T-helper 2 cell treated with Interferon-gamma antibody and Interleukin-4, amounts not matched to agents 5 μg/mL and 100 μg/mL, for 36 hours (primary cell): ENCODE data around the gene KCNK2.

ENCODE experiments used
- DNase-seq: peaks from one replicate; pipeline ENCODE4 v3.0.0; 2021; ENCODE audit warnings: low spot score
- H3K27ac Mint-ChIP-seq: one replicate; pipeline ENCODE4 v1.8.0; 2021; ENCODE audit warnings: mild to moderate bottlenecking, mixed read lengths
- H3K27me3 Mint-ChIP-seq: one replicate; pipeline ENCODE4 v1.8.0; 2021; ENCODE audit warnings: low read depth, mixed read lengths
- H3K36me3 Mint-ChIP-seq: one replicate; pipeline ENCODE4 v1.8.0; 2021; ENCODE audit warnings: low read depth, mixed read lengths
- H3K4me1 Mint-ChIP-seq: one replicate; pipeline ENCODE4 v1.8.0; 2021; ENCODE audit warnings: low read depth, mixed read lengths
- H3K4me3 Mint-ChIP-seq: one replicate; pipeline ENCODE4 v1.8.0; 2022; ENCODE audit warnings: mild to moderate bottlenecking, moderate library complexity, mixed read lengths
- H3K9me3 Mint-ChIP-seq: one replicate; pipeline ENCODE4 v1.8.0; 2021; ENCODE audit warnings: mixed read lengths

Gene KCNK2

DNA sequence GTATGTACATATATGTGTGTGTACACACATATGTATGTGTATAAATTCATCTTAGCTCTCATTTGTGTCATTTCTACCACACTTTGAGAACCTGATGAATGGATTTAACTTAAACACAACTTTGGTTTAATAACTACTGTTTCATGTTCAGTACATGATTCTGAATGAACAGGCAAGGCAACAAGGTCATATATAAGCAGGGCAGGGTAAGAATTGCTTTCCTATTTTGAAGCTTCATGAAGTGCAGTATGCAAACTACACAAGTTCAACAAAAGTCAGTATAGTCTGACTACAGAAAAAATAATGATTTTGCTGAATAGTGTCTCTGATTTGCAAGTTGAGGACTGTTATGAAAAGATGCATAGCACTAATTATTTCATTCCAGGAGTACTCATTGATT lies 127.6 kb downstream of the KCNK2 start:
- Mint-ChIP-seq H3K36me3 (no peaks in the 10 kb centered on the region), H3K4me1 (no peaks in the 10 kb centered on the region), H3K9me3 (no peaks in the 10 kb centered on the region), H3K4me3 (no peak overlapping the region), H3K27ac (no peak overlapping the region), H3K27me3 (no peaks in the 10 kb centered on the region)
- DNase-seq = no peak

DNA sequence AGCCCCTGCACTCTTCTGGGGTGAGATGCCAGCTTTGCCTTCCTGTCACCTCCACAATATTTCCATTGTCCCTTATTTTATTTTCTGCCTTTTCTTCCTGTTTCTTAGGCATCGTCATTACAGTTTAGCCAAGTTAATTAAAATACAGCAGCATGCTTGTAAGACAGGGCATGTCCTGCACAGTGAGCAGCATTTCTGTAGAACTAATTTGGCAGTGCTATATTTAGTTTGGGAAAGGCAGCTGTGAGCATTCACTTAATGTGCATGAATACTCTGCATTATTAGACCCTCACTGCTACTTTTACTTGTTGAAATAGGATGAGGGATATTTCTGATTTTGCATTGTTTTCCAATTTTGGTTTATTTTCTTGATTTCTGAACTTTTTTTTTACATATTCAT lies 133.3 kb downstream of the KCNK2 start:
- no peak for DNase-seq
- no peak overlapping the region for H3K27ac Mint-ChIP-seq
- no peaks in the 10 kb centered on the region for H3K27me3 Mint-ChIP-seq
- no peaks in the 10 kb centered on the region for H3K4me1 Mint-ChIP-seq
- no peak overlapping the region for H3K4me3 Mint-ChIP-seq
- no peaks in the 10 kb centered on the region for H3K9me3 Mint-ChIP-seq
- H3K36me3 Mint-ChIP-seq = no peaks in the 10 kb centered on the region

DNA sequence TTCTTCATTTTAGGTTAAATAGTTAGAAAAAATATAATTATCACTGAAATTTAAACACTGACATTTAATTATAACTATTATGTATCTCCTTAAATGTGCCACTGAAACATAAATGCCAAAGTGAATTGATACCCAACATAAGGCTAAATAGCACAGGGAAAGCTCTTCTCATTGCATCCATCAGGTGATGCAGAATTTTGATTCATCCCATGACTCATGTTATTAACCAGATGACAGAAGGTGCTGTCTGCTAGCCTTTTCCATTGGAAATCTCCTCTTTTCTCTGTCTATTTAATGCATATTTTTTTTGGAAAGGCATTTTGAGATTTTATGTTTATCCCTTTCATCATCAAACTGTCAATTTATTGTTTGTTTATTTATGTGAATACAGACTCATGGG lies 136.8 kb downstream of the KCNK2 start:
- Mint-ChIP-seq H3K4me3 (no peak overlapping the region), H3K27me3 (no peaks in the 10 kb centered on the region), H3K9me3 (no peaks in the 10 kb centered on the region), H3K27ac (no peak overlapping the region), H3K36me3 (no peaks in the 10 kb centered on the region), H3K4me1 (no peaks in the 10 kb centered on the region)
- DNase-seq = no peak

DNA sequence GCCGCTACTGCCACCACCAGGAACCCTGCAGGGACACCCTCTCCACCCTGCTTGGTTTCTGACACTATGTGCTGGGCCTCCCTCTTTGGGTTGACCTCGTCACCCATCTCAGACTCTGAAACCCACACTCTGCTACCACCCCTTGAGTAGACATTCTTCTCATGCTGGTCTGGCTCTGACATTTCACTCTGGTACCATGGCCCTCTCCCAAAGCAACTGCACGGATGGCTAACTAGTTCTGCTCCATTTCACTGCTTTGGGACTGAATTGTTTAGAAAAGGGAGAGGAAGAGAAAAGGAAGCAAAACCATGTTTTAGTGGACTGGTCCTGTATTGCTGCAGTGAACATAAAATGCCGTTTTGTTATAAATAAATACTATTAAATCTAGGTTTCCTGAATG lies 137.8 kb downstream of the KCNK2 start:
- DNase-seq = no peak
- Mint-ChIP-seq H3K36me3 (no peaks in the 10 kb centered on the region), H3K27me3 (no peaks in the 10 kb centered on the region), H3K27ac (no peak overlapping the region), H3K4me1 (no peaks in the 10 kb centered on the region), H3K9me3 (no peaks in the 10 kb centered on the region), H3K4me3 (no peak overlapping the region)

DNA sequence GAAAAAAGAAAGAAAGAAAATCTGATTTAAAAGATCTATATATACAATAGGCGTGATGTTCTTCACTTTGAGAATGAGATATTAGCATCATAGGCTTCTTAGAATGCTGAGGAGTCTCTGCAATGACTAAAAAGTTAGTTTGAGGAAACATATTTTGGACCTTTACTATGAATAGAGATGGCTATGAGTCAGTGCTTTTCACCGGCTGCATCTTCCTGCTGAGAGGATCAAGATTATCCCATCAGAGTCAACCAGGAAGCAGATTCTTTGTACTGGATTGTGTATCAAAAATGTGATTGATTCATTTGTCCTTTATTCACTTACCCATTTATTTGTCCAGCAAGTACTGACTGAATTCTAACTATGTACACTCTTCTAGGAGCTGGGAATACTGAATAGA lies 144.2 kb downstream of the KCNK2 start:
- no peaks in the 10 kb centered on the region for H3K4me1 Mint-ChIP-seq
- H3K9me3 Mint-ChIP-seq = no peaks in the 10 kb centered on the region
- DNase-seq = no peak
- H3K27ac Mint-ChIP-seq = no peak overlapping the region
- H3K36me3 Mint-ChIP-seq = no peaks in the 10 kb centered on the region
- no peaks in the 10 kb centered on the region for H3K27me3 Mint-ChIP-seq
- H3K4me3 Mint-ChIP-seq = no peak overlapping the region

DNA sequence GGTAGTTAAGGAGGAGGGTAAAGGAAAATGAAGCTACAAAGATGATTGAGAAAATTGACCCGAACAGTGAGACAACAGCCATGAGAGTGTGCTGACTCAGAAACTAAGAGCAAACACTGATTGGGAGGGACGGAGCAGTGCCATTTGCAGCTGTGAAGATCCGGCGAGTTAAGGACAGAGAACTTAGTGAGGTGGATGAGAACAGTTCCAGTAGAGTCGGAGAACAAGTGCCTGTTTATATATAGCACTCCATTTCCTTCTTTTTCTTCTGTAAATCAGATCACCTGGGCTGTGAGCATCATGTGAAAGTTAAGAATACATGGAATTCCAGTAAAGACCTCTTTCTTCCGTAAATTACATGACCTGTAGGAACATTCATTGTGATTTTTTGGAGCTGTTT lies 145.7 kb downstream of the KCNK2 start:
- Mint-ChIP-seq H3K27me3 (no peaks in the 10 kb centered on the region), H3K4me3 (no peak overlapping the region), H3K9me3 (no peaks in the 10 kb centered on the region), H3K36me3 (no peaks in the 10 kb centered on the region), H3K27ac (no peak overlapping the region), H3K4me1 (no peaks in the 10 kb centered on the region)
- DNase-seq = no peak

DNA sequence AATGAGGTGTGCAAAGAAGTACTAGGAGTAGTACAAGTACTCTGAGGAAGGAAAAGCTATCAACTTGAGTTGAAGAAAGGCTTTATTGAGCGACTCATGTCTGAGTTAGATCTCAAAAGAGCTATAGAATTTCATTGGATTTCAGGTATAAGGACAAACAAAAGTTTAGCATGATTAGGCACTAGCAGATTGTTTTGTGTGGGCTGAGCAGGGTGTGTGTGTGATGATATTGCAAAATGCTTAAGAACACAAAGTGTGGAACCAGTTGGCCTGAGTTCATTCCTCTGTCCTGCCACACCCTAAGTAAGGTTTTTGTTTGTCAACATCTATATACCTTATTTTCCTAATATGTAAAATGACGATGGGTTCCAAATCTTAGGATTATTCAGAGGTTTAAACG lies 158.9 kb downstream of the KCNK2 start:
- H3K9me3 Mint-ChIP-seq = no peaks in the 10 kb centered on the region
- H3K36me3 Mint-ChIP-seq = no peaks in the 10 kb centered on the region
- DNase-seq = no peak
- no peaks in the 10 kb centered on the region for H3K4me1 Mint-ChIP-seq
- no peak overlapping the region for H3K27ac Mint-ChIP-seq
- no peak overlapping the region for H3K4me3 Mint-ChIP-seq
- H3K27me3 Mint-ChIP-seq = no peaks in the 10 kb centered on the region

DNA sequence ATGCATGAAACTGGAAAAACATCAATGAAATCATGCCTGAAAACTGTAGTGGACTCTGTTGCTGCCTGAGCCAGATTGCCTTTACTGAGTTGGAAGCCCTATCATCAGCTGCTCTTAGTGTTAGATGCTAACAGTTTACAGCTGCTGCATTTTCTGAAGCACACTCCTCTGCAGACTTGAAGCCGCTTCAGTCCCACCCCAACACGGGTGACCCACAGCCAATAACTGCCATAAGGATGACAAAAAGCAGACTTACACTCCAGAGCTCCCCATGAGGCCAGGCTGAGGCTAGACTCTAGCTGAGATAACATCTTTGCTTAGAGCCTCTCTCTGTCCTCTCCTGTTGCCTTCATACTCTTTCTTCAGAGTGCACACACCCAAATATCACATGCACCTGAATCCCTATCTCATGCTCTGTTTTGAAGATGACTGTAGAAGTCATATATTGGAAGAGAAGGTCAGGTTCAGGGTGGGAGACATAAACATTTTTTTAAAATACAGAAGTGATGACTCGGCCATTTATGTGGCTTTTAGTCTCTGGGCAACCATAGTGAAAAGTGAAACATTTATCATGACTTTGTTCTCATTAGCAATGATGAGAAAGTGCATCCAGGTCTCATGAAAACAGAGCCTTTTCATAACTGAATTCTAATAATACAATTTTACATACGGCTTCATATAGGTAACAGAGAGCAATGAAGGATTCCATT lies 161.0 kb downstream of the KCNK2 start:
- no peak overlapping the region for H3K4me3 Mint-ChIP-seq
- no peak overlapping the region for H3K27ac Mint-ChIP-seq
- no peaks in the 10 kb centered on the region for H3K9me3 Mint-ChIP-seq
- no peaks in the 10 kb centered on the region for H3K27me3 Mint-ChIP-seq
- no peak for DNase-seq
- no peaks in the 10 kb centered on the region for H3K4me1 Mint-ChIP-seq
- no peaks in the 10 kb centered on the region for H3K36me3 Mint-ChIP-seq

DNA sequence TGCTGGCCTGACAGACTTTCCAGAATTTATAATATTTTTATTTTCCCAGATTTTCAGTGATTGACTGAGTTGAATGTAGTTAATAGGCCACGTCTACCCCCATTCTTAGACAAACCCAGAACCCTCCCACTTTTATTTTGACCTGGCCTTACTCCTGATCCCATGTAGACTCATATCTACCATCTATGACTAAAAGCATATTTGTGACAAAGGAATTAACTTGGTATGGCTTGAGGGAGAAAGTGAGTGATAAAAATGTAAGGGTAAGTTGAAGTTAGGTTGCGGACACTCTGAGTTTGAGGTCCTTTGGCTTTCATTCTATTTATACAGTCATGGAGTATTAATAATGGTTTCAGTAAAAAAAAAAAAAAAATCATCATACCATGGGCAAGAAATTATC lies 168.4 kb downstream of the KCNK2 start:
- Mint-ChIP-seq H3K27ac (no peak overlapping the region), H3K4me1 (no peaks in the 10 kb centered on the region)
- DNase-seq = no peak

DNA sequence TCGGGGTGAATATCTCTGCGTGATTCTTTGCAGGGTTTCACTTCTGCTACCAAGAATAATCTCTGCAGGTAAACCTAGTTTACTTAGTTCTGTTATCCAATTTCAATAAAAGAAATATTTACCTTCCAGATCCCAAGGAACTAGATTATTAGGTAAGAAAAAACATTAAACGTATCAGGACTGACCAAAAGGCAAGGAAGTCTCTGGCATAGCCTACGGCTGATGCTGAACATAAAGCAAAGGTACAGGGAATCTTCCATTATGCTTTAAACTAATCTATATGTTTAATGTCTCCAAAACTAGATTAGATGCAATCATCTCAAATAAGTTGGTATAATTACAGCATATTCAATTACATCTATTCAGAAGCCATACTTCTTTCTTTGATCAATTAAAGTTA lies 168.9 kb downstream of the KCNK2 start:
- no peak overlapping the region for H3K4me3 Mint-ChIP-seq
- DNase-seq = no peak
- no peaks in the 10 kb centered on the region for H3K36me3 Mint-ChIP-seq
- H3K27ac Mint-ChIP-seq = no peak overlapping the region
- no peaks in the 10 kb centered on the region for H3K27me3 Mint-ChIP-seq
- H3K9me3 Mint-ChIP-seq = no peaks in the 10 kb centered on the region
- no peaks in the 10 kb centered on the region for H3K4me1 Mint-ChIP-seq

More for the DNA sequence above, 168.4 kb downstream of the KCNK2 start:
- Mint-ChIP-seq H3K36me3 (no peaks in the 10 kb centered on the region), H3K9me3 (no peaks in the 10 kb centered on the region), H3K4me3 (no peak overlapping the region), H3K27me3 (no peaks in the 10 kb centered on the region)

DNA sequence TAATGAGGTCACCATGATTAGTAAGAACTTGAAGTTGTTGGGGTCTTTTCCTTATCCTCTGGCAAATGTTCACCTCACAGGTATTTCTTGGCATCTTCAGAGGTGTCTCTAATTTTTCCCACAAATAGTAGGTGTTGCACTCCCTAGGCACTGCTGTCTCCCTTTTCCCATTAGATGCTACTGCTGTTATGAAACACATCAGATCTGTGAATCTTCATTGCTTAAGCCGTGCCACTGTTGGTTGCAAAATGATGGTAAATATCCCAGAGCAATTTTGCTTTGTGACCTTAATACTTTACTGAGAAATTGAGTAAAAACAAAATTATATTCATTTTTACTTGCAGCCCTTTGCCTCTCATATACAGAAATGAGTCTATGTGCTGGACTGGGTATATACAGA lies 169.6 kb downstream of the KCNK2 start:
- Mint-ChIP-seq H3K4me1 (no peaks in the 10 kb centered on the region), H3K27ac (no peak overlapping the region), H3K36me3 (no peaks in the 10 kb centered on the region), H3K27me3 (no peaks in the 10 kb centered on the region), H3K9me3 (no peaks in the 10 kb centered on the region), H3K4me3 (no peak overlapping the region)
- DNase-seq = no peak

DNA sequence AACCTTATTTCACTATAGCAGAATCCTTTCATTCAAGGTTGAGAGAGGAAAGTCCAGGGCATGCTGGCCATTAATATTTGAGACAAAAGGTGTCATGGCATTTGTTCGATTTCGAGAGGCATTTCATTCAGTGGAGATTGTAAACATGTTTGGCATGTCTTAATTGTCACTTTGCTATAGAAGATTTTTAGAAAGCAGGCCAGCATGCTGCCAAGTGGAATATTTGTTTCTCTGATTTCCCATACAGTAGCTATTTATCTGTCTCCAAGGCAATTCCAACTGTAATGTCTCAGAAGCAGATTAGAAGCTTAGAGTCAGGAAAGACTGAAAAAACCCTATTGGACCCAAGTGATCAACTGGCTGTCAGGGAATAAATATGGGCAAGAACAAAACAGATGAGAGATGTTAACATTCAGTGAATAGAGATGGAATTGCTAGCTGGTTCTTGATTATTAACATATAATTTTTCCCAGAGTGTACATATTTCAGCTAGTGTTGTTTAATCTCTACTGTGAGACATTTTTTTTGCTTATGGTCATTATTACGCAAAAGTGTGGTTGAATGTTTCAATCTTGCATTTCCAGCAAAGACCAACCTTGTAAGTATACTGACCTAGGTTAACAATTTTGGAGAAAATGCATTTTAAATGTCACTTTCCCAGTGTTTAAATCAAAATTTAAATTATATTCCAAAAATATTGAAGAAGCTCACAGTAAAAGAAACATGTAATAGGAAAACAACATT lies 174.6 kb downstream of the KCNK2 start:
- no peaks in the 10 kb centered on the region for H3K4me1 Mint-ChIP-seq
- H3K36me3 Mint-ChIP-seq = no peaks in the 10 kb centered on the region
- no peak overlapping the region for H3K4me3 Mint-ChIP-seq
- peaks cover 7% of the 10 kb centered on the region for H3K9me3 Mint-ChIP-seq
- H3K27ac Mint-ChIP-seq = no peak overlapping the region
- no peak for DNase-seq
- no peaks in the 10 kb centered on the region for H3K27me3 Mint-ChIP-seq

DNA sequence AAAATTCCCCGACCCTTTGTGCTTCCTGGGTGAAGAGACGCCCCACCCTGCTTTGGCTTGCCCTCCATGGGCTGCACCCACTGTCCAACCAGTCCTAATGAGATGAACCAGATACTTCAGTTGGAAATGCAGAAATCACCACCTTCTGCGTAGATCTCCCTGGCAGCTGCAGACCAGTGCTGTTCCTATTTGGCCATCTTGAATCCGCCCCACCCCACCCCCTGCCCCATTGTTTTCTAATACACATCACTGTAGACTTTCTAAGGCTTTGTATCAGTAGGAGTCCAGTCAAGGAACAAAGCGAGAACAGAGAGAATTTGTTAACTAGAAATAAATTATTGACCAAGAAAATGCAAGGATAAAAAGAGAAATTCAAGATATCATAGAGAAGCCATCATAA lies 178.2 kb downstream of the KCNK2 start:
- no peak overlapping the region for H3K27ac Mint-ChIP-seq
- H3K4me1 Mint-ChIP-seq = no peaks in the 10 kb centered on the region
- no peak overlapping the region for H3K4me3 Mint-ChIP-seq
- DNase-seq = no peak
- H3K9me3 Mint-ChIP-seq = peaks cover 7% of the 10 kb centered on the region
- H3K27me3 Mint-ChIP-seq = no peaks in the 10 kb centered on the region
- no peaks in the 10 kb centered on the region for H3K36me3 Mint-ChIP-seq

DNA sequence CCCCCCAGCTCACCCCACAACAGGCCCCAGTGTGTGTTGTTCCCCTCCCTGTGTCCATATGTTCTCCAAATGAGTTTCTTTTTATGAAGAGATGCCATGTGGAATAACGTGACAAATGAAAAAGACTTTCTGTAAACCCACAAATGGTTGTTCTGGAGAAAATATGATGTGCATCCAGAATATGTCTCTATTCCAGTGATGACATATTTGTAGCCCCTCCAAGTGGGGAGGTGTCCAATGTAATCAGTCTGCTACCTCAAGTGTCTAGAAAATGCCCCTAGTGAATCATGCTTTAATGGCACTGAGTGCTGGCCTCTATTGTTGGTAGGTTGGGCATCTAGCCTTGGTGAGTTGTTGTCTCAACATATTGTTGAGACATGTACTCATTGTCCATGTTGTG lies 179.6 kb downstream of the KCNK2 start:
- Mint-ChIP-seq H3K36me3 (no peaks in the 10 kb centered on the region), H3K4me3 (no peak overlapping the region), H3K9me3 (peaks cover 7% of the 10 kb centered on the region), H3K27ac (no peak overlapping the region), H3K4me1 (no peaks in the 10 kb centered on the region), H3K27me3 (no peaks in the 10 kb centered on the region)
- no peak for DNase-seq

DNA sequence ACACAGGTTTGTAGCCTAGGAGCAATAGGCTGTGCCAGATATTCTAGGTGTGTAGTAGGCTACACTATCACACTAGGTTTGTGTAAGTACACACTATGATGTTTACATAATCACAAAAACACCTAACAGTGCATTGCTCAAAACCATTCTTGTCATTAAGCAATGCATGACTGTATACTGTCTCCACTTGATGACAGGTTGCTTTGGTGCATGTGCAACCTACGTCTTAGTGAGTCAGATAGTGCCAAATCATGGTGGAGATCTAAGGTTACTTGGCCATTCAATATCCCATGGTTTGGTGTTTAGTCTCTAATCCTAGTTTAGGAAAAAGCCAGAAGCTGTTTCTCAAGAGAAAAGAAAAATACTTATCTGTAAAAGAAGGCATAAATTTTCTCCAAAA lies 181.1 kb downstream of the KCNK2 start:
- DNase-seq = no peak
- Mint-ChIP-seq H3K36me3 (no peaks in the 10 kb centered on the region), H3K27ac (no peak overlapping the region), H3K27me3 (no peaks in the 10 kb centered on the region), H3K4me1 (no peaks in the 10 kb centered on the region), H3K4me3 (no peak overlapping the region), H3K9me3 (peaks cover 7% of the 10 kb centered on the region)
